WERI-Rb-1 (cell line): ENCODE results near the gene KAZN.
A peak's percentile ranks its signal among the peaks of the same experiment; 100 is the strongest.

ENCODE experiments used
- DNase-seq: peaks from one replicate; pipeline ENCODE4 v3.0.0-alpha.2; 2020
- H3K27ac ChIP-seq: fragments of 250-450 bp; sonication (Bioruptor Pico); 2 replicates; pipeline ENCODE4 v1.5.1; 2020; ENCODE audit warnings: mild to moderate bottlenecking, moderate library complexity
- H3K27me3 ChIP-seq: fragments of 250-450 bp; sonication (Bioruptor Pico); 2 replicates; pipeline ENCODE4 v1.5.1; 2021; ENCODE audit warnings: mild to moderate bottlenecking, low read depth, moderate library complexity; ENCODE audit not compliant: insufficient read depth, severe bottlenecking
- H3K36me3 ChIP-seq: fragments of 250-450 bp; sonication (Bioruptor Pico); 2 replicates; pipeline ENCODE4 v1.5.1; 2020; ENCODE audit warnings: mild to moderate bottlenecking, moderate library complexity
- H3K4me3 ChIP-seq: 2 replicates; pipeline ENCODE4 v1.5.1; 2011; ENCODE audit warnings: low read depth, mild to moderate bottlenecking, control low read depth, low read length
- H3K9me3 ChIP-seq: fragments of 250-450 bp; sonication (Bioruptor Pico); 2 replicates; pipeline ENCODE4 v1.5.1; 2021; ENCODE audit warnings: mild to moderate bottlenecking, moderate library complexity; ENCODE audit not compliant: severe bottlenecking
- TF ChIP-seq, protein P1 (sequence below): IDR thresholded peaks from 2 replicates; pipeline ENCODE4 v1.5.1; 2011; ENCODE audit warnings: low read depth, mild to moderate bottlenecking, control low read depth, inconsistent platforms, low read length

Gene KAZN

DNA sequence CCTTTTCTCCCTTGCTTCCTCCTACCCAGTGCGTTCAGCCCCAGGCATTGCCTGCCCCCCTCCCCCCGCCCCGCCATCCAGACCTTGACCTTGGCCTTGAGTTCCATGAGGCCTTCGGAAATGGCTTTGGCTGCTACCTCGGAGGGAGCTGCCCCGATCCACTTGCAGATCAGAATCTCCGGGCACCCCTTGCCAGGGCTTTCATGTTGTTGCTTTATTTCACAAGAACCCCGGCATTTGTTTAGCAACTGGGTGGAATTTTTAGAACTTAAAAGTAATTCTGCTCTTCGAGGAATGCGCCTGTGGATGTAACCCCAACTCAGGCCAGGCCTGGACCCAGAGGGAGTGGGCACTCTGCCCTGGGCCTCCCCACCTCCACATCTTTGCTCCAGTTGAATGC lies 401.0 kb downstream of the KAZN start:
- Histone ChIP-seq H3K27me3 (no peaks in the 10 kb centered on the region), H3K27ac (no peak overlapping the region), H3K36me3 (no peaks in the 10 kb centered on the region), H3K9me3 (no peaks in the 10 kb centered on the region), H3K4me3 (no peak overlapping the region)
- DNase-seq: no peak
- TF ChIP-seq, protein P1, sequence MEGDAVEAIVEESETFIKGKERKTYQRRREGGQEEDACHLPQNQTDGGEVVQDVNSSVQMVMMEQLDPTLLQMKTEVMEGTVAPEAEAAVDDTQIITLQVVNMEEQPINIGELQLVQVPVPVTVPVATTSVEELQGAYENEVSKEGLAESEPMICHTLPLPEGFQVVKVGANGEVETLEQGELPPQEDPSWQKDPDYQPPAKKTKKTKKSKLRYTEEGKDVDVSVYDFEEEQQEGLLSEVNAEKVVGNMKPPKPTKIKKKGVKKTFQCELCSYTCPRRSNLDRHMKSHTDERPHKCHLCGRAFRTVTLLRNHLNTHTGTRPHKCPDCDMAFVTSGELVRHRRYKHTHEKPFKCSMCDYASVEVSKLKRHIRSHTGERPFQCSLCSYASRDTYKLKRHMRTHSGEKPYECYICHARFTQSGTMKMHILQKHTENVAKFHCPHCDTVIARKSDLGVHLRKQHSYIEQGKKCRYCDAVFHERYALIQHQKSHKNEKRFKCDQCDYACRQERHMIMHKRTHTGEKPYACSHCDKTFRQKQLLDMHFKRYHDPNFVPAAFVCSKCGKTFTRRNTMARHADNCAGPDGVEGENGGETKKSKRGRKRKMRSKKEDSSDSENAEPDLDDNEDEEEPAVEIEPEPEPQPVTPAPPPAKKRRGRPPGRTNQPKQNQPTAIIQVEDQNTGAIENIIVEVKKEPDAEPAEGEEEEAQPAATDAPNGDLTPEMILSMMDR: no peak

DNA sequence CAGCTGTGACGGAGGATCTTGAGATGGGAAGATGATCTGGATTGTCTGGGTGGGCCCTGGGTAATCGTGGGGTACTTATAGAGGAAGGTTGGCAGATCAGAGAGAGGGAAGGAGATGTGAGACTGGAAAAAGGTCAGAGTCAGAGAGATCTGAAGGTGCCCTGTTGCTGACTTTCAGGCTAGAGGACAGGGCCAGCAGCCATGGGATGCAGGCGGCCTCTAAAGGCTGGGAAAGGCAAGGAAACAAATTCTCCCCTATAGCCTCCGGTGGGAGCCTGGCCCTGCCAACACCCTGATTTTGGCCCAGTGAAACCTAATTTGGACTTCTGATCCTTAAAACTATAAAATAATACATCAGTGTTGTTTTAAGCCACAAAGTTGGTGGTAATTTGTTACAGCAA lies 401.5 kb downstream of the KAZN start:
- H3K36me3 ChIP-seq: no peaks in the 10 kb centered on the region
- no peak overlapping the region for H3K27ac ChIP-seq
- no peaks in the 10 kb centered on the region for H3K9me3 ChIP-seq
- no peaks in the 10 kb centered on the region for H3K27me3 ChIP-seq
- TF ChIP-seq, protein P1: peak; percentile 22; the same call in 1 of the 2 replicates
- DNase-seq: no peak
- H3K4me3 ChIP-seq: no peak overlapping the region

DNA sequence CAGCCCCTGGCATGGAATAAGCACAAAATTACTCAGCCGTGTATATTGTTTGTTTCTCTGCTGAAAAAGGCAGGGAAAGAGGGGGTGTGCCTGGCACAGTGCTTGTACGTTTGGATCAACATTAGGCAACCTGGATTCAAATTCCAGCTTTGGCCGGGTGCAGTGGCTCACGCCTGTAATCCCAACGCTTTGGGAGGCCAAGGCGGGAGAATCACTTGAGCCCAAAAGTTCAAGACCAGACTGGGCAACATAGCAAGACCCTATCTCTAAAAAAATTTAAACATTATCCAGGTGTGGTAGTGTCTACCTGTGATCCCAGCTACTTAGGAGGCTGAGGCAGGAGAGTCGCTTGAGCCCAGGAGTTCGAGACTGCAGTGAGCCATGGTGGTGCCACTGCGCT lies 402.2 kb downstream of the KAZN start:
- Histone ChIP-seq H3K36me3 (no peaks in the 10 kb centered on the region), H3K9me3 (no peaks in the 10 kb centered on the region), H3K4me3 (no peak overlapping the region), H3K27me3 (no peaks in the 10 kb centered on the region), H3K27ac (no peak overlapping the region)
- no peak for DNase-seq
- TF ChIP-seq, protein P1: no peak

GRCh38 chr1:15001317-15001915 lies 402.9 kb downstream of the KAZN start:
- TF ChIP-seq, protein P1: no peak
- DNase-seq: no peak
- H3K27me3 ChIP-seq: no peaks in the 10 kb centered on the region
- no peaks in the 10 kb centered on the region for H3K36me3 ChIP-seq
- no peaks in the 10 kb centered on the region for H3K9me3 ChIP-seq
- no peak overlapping the region for H3K27ac ChIP-seq
- no peak overlapping the region for H3K4me3 ChIP-seq

GRCh38 chr1:15002325-15002724 lies 403.8 kb downstream of the KAZN start:
- Histone ChIP-seq H3K4me3 (no peak overlapping the region), H3K9me3 (no peaks in the 10 kb centered on the region), H3K36me3 (no peaks in the 10 kb centered on the region), H3K27ac (no peak overlapping the region), H3K27me3 (no peaks in the 10 kb centered on the region)
- TF ChIP-seq, protein P1: no peak
- DNase-seq: no peak

DNA sequence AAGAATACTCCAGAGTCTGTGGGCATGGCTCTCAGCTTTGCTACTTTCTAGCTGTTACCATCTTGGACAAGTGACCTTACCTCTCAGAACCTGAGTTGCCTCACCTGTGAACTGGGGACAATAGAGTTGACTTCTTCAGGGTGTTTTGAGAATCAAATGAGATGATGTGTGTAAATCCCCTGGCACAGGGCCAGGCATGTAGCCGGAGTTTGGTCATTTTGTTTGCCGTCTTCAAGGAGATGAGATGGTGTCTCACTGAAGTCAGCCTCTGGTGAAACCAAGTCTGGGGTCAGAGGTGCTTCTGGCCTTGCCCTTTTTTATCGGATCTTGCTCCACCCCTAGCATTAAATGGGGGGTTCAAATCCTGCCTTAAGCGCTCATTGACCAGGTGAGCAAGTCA lies 405.9 kb downstream of the KAZN start:
- H3K27ac ChIP-seq: no peak overlapping the region
- DNase-seq: no peak
- H3K9me3 ChIP-seq: no peaks in the 10 kb centered on the region
- H3K4me3 ChIP-seq: no peak overlapping the region
- H3K27me3 ChIP-seq: no peaks in the 10 kb centered on the region
- H3K36me3 ChIP-seq: no peaks in the 10 kb centered on the region
- TF ChIP-seq, protein P1: no peak
